Testis (tissue), 3 donors: ENCODE data around the gene HEYL. TPM values are rescaled to one million over a fixed set of nuclear protein-coding genes. Genes with fewer than 3 reads are reported as not detected.

Source experiments
- DNase-seq: peaks from one replicate; pipeline ENCODE4 v3.0.0-alpha.2; 2019
- H3K27ac ChIP-seq, 2 donors: fragments of 200-600 bp; sonication (generic); one replicate each; pipeline ENCODE4 v1.5.1; 2019
- H3K27me3 ChIP-seq: fragments of 200-600 bp; sonication (generic); one replicate; pipeline ENCODE4 v1.5.1; 2019
- H3K36me3 ChIP-seq: fragments of 200-600 bp; sonication (generic); one replicate; pipeline ENCODE4 v1.5.1; 2017; ENCODE audit warnings: low read depth; ENCODE audit errors: missing control alignments
- H3K4me1 ChIP-seq: fragments of 200-600 bp; sonication (generic); one replicate; pipeline ENCODE4 v1.5.1; 2019
- H3K4me3 ChIP-seq, 2 donors: fragments of 200-600 bp; sonication (generic); one replicate each; pipeline ENCODE4 v1.5.1; 2017 to 2019
- H3K9me3 ChIP-seq: fragments of 200-600 bp; sonication (generic); one replicate; pipeline ENCODE4 v1.5.1; 2017
- CTCF ChIP-seq, 3 experiments: fragments of 450-650 bp in 2 of 3; fragments of 200-600 bp in 1 of 3; sonication (generic) in 1 of 3; IDR thresholded peaks; one replicate each; pipeline ENCODE4 v1.5.1; 2016 to 2019; ENCODE audit warnings: antibody characterized with exemption in 3 of 3, mild to moderate bottlenecking in 2 of 3, moderate library complexity in 1 of 3
- POLR2A ChIP-seq: fragments of 450-650 bp; IDR thresholded peaks from one replicate; pipeline ENCODE4 v1.6.1; 2017; ENCODE audit warnings: antibody characterized with exemption, mild to moderate bottlenecking, moderate library complexity
- WGBS, 2 donors: methylation state at CpG; one replicate each; pipeline ENCODE4 v1.1.5; 2018; 5-methylcytosine and 5-hydroxymethylcytosine counted together
- intact Hi-C: fragments of 100-400 bp; cut with DNase I; formaldehyde crosslinking; loops from one replicate; pipeline ENCODE4 v1.15.1; 2023; ENCODE audit warnings: low total_unique reads
- polyA plus RNA-seq: library from polyadenylated mRNA; stranded (reverse); fragments of 350-450 nt; fragmentation: Illumina TruSeq; extraction: RNeasy Lipid Tissue Mini Kit (QIAGEN cat#74804); gene quantifications from one replicate; pipeline ENCODE4 v1.2.3, GENCODE V29; 2014; ENCODE audit warnings: low read depth, low replicate concordance; ENCODE audit not compliant: insufficient read depth
- total RNA-seq, 2 donors: library from RNA; depleted of rRNA; stranded (reverse); fragments of >200 nt; gene quantifications; one replicate each; pipeline ENCODE4 v1.2.3, GENCODE V29; 2016

The HEYL gene
- total and polyA plus RNA-seq, 3 donors from 2014 or later, result 44.7 to 55.5 (median 52.8) TPM

DNA sequence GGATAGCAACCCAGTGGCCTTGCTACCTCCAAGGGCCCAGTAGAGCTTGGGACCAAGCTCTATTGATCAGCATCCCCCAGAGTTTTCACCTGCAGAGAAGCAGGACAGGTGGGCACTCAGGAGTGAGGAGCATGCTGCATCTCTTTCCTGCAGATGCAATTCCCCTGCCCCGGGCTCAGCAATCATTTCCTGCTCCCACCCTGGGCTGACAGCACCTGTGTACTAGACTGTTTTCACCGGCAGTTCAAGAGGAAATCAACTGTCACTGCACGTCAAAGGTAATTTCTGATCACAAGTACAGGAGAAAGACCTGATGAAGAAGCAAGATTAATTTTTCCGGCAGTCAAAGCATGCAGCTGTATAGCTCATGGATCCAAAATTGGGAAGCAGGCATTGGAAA, 41.3 kb upstream of the HEYL start:
- H3K4me3 ChIP-seq, result no peak overlapping the region
- H3K9me3 ChIP-seq, result no peaks in the 10 kb centered on the region
- no peaks in the 10 kb centered on the region for H3K36me3 ChIP-seq
- WGBS, 2 donors, result 84 to 94% methylated on average over 4 of the region's 4 CpGs
- H3K27me3 ChIP-seq, result no peaks in the 10 kb centered on the region
- intact Hi-C loops, result no loop called here
- TF ChIP-seq POLR2A, result no peak
- TF ChIP-seq CTCF (IDR thresholded peaks at IDR 0.05), result no peak
- H3K4me1 ChIP-seq, result no peaks in the 10 kb centered on the region
- H3K27ac ChIP-seq, result no peak overlapping the region
- DNase-seq, result no peak

GRCh38 chr1:39679821-39680220, 40.4 kb upstream of the HEYL start:
- DNase-seq, result no peak
- H3K4me3 ChIP-seq, result no peak overlapping the region
- WGBS, 2 donors, result 55 to 59% methylated on average over 2 of the region's 2 CpGs
- no peaks in the 10 kb centered on the region for H3K36me3 ChIP-seq
- H3K27ac ChIP-seq, result no peak overlapping the region
- intact Hi-C loops, result no loop called here
- no peaks in the 10 kb centered on the region for H3K4me1 ChIP-seq
- H3K9me3 ChIP-seq, result no peaks in the 10 kb centered on the region
- no peaks in the 10 kb centered on the region for H3K27me3 ChIP-seq
- TF ChIP-seq POLR2A (no peak), CTCF (IDR thresholded peaks at IDR 0.05) (no peak)

DNA sequence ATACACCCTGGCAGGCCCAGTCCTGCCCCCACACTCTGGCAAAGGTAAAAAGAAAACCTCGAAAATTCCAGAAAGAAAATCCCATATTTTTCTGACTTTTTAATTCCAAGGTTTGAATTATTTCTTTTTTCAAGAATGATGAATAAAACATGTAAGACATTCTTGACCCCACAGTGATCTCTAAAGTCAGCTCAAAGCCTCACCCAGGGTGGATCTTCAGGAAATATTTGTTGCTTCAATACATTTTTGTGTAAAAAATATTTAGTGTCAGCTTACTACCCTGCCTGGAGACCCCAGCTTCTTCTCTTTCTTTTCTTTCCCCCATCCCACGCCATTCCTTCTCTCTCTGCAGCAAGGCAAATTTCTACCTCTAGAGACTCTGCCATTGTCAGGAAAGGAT, 39.4 kb upstream of the HEYL start:
- Histone ChIP-seq H3K27me3 (no peaks in the 10 kb centered on the region), H3K4me1 (no peaks in the 10 kb centered on the region), H3K9me3 (no peaks in the 10 kb centered on the region), H3K4me3 (no peak overlapping the region), H3K27ac (no peak overlapping the region), H3K36me3 (no peaks in the 10 kb centered on the region)
- TF ChIP-seq CTCF (IDR thresholded peaks at IDR 0.05), result no peak
- TF ChIP-seq POLR2A, result no peak
- 75 to 82% methylated on average over 2 of the region's 2 CpGs for WGBS, 2 donors
- no peak for DNase-seq
- intact Hi-C loops, result no loop called here

- no peak overlapping the region for H3K27ac ChIP-seq
- no peak for TF ChIP-seq POLR2A
- no peak for TF ChIP-seq CTCF (IDR thresholded peaks at IDR 0.05)
- no peaks in the 10 kb centered on the region for H3K36me3 ChIP-seq
- H3K27me3 ChIP-seq, result no peaks in the 10 kb centered on the region
- WGBS, 2 donors, result 88 to 89% methylated on average over 4 of the region's 4 CpGs
- no peak overlapping the region for H3K4me3 ChIP-seq
- intact Hi-C loops, result no loop called here
- H3K4me1 ChIP-seq, result no peaks in the 10 kb centered on the region
- no peak for DNase-seq
- H3K9me3 ChIP-seq, result no peaks in the 10 kb centered on the region
Observed at GRCh38 chr1:39677645-39678044, 38.2 kb upstream of the HEYL start.

DNA sequence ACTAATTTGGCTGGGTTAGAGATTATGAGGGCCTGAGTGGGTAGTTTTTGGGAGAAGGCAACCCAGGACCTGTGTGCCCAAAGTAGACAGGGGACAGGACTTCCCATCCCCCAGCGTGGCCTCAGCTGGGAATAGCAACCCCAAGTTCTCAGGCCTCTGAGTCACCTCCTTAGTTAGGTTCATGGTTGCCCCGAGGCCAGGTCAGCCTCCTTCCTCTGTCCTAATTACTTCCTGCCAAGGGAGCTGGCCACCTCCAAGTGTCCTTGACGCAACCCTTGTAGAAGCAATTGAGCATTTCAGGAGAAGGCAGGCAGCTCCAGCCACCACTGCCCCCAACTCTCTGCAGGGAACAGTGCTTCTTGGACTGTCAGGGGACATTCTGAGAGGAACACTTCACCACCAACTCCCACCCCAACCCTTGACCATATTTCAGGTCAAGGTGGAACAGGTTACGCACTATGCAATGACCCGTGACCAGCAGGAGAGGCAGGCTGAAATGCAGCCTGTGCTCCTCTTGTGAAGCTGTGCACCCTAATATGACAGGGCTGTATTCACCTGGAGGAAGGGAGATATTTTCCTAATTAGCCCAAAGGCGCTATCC, 37.6 kb upstream of the HEYL start:
- no peak overlapping the region for H3K27ac ChIP-seq
- H3K9me3 ChIP-seq, result no peaks in the 10 kb centered on the region
- no peaks in the 10 kb centered on the region for H3K4me1 ChIP-seq
- no peak for TF ChIP-seq CTCF (IDR thresholded peaks at IDR 0.05)
- TF ChIP-seq POLR2A, result no peak
- H3K36me3 ChIP-seq, result no peaks in the 10 kb centered on the region
- DNase-seq, result no peak
- no peak overlapping the region for H3K4me3 ChIP-seq
- WGBS, 2 donors, result 77% methylated on average over 5 to 6 of the region's 6 CpGs
- intact Hi-C loops, result no loop called here
- H3K27me3 ChIP-seq, result no peaks in the 10 kb centered on the region
